ENCODE measurements around the gene MGAT1. TPM values are rescaled to one million over a fixed set of nuclear protein-coding genes. Genes with fewer than 3 reads are reported as not detected.

Gene MGAT1
- total and polyA plus RNA-seq, 2 of the 8 experiments (the other 6 are each of a cell fraction or from before 2014, with no cell fraction given), result 66.8 to 77.0 TPM

DNA sequence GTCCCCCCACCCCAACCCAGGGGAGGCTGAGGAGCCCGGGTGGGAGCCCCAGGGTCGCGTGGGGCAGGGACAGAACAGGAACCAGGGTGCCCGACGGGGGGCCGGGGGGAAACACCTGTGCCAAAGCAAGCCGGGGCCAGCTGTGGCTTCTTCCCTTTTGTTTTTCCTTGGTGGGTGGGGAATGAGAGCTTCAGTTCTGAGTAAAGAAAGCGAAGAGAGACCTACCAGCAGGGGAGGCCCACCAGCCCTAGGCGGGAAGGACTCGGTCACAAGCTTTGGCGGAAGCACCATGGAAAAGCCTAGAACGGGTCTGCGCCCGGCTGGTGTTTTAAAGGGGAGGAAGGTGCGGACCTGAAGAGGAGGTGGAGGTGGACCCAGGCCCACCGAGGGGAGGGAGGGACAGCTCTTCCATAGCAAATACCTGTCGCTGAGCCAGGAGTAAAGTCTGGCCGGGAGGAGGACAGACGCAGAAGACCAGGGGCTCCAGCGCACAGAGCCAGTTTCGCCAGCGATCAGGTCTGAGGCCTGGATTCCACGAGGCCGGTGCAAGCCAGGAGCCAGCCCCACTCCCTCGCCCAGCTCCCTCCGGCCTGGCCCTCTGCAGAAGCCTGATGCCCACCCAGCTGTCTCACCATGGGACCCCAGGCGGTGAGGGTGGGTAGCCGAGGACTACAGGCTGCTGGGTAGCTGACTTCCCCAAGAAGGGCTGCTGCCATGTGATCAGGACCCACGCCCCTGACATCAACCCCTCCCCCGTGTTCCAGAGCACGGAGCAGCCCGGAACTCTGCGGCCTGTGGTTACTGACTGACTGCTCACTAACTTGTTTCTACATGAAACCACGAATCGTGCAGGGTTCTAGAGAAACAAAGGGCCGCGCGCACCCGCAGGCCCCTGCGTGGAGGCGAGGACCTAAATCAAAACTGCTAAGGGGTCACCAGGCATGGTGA, 849 bp upstream of the MGAT1 start (continued):
- TF ChIP-seq, protein P1, sequence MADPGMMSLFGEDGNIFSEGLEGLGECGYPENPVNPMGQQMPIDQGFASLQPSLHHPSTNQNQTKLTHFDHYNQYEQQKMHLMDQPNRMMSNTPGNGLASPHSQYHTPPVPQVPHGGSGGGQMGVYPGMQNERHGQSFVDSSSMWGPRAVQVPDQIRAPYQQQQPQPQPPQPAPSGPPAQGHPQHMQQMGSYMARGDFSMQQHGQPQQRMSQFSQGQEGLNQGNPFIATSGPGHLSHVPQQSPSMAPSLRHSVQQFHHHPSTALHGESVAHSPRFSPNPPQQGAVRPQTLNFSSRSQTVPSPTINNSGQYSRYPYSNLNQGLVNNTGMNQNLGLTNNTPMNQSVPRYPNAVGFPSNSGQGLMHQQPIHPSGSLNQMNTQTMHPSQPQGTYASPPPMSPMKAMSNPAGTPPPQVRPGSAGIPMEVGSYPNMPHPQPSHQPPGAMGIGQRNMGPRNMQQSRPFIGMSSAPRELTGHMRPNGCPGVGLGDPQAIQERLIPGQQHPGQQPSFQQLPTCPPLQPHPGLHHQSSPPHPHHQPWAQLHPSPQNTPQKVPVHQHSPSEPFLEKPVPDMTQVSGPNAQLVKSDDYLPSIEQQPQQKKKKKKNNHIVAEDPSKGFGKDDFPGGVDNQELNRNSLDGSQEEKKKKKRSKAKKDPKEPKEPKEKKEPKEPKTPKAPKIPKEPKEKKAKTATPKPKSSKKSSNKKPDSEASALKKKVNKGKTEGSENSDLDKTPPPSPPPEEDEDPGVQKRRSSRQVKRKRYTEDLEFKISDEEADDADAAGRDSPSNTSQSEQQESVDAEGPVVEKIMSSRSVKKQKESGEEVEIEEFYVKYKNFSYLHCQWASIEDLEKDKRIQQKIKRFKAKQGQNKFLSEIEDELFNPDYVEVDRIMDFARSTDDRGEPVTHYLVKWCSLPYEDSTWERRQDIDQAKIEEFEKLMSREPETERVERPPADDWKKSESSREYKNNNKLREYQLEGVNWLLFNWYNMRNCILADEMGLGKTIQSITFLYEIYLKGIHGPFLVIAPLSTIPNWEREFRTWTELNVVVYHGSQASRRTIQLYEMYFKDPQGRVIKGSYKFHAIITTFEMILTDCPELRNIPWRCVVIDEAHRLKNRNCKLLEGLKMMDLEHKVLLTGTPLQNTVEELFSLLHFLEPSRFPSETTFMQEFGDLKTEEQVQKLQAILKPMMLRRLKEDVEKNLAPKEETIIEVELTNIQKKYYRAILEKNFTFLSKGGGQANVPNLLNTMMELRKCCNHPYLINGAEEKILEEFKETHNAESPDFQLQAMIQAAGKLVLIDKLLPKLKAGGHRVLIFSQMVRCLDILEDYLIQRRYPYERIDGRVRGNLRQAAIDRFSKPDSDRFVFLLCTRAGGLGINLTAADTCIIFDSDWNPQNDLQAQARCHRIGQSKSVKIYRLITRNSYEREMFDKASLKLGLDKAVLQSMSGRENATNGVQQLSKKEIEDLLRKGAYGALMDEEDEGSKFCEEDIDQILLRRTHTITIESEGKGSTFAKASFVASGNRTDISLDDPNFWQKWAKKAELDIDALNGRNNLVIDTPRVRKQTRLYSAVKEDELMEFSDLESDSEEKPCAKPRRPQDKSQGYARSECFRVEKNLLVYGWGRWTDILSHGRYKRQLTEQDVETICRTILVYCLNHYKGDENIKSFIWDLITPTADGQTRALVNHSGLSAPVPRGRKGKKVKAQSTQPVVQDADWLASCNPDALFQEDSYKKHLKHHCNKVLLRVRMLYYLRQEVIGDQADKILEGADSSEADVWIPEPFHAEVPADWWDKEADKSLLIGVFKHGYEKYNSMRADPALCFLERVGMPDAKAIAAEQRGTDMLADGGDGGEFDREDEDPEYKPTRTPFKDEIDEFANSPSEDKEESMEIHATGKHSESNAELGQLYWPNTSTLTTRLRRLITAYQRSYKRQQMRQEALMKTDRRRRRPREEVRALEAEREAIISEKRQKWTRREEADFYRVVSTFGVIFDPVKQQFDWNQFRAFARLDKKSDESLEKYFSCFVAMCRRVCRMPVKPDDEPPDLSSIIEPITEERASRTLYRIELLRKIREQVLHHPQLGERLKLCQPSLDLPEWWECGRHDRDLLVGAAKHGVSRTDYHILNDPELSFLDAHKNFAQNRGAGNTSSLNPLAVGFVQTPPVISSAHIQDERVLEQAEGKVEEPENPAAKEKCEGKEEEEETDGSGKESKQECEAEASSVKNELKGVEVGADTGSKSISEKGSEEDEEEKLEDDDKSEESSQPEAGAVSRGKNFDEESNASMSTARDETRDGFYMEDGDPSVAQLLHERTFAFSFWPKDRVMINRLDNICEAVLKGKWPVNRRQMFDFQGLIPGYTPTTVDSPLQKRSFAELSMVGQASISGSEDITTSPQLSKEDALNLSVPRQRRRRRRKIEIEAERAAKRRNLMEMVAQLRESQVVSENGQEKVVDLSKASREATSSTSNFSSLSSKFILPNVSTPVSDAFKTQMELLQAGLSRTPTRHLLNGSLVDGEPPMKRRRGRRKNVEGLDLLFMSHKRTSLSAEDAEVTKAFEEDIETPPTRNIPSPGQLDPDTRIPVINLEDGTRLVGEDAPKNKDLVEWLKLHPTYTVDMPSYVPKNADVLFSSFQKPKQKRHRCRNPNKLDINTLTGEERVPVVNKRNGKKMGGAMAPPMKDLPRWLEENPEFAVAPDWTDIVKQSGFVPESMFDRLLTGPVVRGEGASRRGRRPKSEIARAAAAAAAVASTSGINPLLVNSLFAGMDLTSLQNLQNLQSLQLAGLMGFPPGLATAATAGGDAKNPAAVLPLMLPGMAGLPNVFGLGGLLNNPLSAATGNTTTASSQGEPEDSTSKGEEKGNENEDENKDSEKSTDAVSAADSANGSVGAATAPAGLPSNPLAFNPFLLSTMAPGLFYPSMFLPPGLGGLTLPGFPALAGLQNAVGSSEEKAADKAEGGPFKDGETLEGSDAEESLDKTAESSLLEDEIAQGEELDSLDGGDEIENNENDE (IDR thresholded peaks at IDR 0.05; ENCODE audit: insufficient replicate concordance, low read length), result no peak
- TF ChIP-seq RNF2 (IDR thresholded peaks at IDR 0.05; ENCODE audit: borderline replicate concordance, low read depth, low read length, missing control alignments, poor library complexity, severe bottlenecking) (no peak), RAD21 (IDR thresholded peaks at IDR 0.05 in 1 of 2, conservative IDR thresholded peaks at IDR 0.05 in 1 of 2; ENCODE audit: low read depth in 2 of 2, low read length in 2 of 2) (peak in 1 of 2 experiments; percentile 19; a peak in 1 of 4 replicates), MAFK (IDR thresholded peaks at IDR 0.05; ENCODE audit: low read depth, low read length) (no peak), CHD2 (IDR thresholded peaks at IDR 0.05; ENCODE audit: low read length) (no peak), BACH1 (IDR thresholded peaks at IDR 0.05; ENCODE audit: low read length) (no peak), CEBPB (IDR thresholded peaks at IDR 0.05; ENCODE audit: low read depth, low read length) (no peak), RFX5 (IDR thresholded peaks at IDR 0.05; ENCODE audit: borderline replicate concordance, low read depth, low read length) (no peak), PHF8 (conservative IDR thresholded peaks at IDR 0.05; ENCODE audit: low read depth, low read length) (no peak)
